NCI-H226 (cell line): ENCODE results near the gene KRT222.

Experiments used
- DNase-seq: peaks from one replicate; pipeline ENCODE4 v3.0.0-alpha.2; 2015

KRT222 gene

DNA sequence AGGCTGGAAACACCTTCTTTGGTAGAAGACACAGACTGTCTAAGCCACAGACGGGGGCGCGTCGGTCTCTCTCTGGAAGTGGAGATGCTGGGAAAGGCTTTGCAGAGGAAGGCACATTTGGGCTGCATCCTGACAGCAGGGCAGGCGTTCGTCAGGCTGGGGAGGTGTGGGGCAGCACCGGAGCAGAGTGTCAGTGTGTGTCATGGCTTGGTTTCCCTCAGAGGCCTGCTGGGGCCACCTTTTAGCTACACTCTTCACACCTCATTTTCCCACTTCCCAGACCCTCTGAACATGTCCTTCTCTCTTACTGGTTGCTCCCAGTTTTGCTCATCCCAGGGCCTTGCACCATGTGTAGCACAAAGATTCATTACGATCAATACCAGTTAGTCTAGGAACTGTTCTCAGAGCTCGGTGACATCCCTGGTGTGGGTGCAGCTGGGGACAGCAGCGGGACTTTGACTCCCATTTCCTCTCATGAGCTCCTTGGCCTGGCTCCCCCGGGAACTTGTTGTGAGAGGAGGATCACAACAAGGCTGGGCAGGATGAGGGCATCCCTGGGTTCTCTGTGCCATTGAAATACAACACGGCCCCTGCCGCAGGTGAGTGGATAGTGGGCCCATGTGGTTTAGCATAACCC, 50.4 kb downstream of the KRT222 start:
- DNase-seq: no peak

DNA sequence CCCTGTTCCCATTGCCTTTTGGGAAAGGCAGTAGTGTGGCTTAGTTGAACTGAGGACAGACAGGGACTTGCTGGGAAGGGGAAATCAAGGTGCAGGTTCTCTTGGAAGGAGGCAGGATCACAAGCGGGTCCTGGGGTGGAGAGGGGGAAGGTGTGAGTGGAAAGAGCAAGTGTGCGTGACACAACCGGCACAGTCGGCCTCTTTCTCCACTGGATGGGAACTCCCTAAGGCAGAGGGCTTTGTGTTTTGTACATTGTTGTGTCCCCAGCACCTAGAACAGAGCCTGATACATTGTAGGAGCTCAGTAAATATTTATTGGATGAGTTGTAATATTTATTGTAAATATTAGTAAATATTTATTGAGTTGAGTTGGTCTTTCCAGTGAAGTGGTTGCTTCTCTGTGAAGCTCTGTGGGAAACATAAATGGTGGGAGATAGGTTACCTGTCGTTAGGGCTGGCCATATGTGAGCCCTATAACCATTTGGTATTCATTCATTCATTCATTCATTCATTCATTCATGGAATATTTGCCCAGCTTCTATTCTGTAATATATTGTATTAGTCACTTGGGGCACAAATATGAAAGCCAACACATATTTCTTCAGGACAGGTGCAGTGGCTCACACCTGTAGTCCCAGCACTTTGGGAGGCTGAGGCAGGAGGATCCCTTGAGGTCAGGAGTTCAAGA, 51.4 kb downstream of the KRT222 start:
- DNase-seq: no peak

DNA sequence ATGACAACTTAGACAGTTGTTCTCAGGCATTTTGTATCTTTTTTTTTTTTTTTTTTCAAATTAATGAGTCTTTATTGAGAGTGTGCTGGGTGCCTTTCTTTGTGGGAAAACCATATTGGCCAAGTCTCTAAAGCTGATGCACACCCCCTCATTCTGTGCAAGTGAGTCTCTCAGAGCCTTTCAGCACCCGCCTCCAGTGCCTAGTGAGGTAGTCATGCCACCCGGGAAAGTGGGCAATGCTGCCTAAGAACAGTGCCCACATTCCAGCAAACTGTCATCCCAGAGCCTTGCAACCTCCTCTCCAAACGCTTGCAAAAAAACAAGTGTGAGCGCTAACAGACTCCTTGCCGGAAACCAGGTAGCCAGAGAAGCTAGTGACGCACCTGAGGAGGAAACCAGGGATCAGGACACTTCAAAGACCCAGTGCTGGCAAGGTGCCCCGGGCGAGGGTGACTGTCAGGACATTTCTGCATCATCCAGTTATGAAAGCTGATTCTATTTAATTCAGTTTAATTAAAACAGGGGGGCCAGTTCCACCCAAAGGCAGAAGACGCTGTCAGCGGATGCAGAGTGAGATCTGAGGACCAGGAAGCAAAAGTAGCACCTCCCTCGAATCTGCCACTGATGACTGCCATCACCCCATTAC, 52.3 kb downstream of the KRT222 start:
- no peak for DNase-seq

DNA sequence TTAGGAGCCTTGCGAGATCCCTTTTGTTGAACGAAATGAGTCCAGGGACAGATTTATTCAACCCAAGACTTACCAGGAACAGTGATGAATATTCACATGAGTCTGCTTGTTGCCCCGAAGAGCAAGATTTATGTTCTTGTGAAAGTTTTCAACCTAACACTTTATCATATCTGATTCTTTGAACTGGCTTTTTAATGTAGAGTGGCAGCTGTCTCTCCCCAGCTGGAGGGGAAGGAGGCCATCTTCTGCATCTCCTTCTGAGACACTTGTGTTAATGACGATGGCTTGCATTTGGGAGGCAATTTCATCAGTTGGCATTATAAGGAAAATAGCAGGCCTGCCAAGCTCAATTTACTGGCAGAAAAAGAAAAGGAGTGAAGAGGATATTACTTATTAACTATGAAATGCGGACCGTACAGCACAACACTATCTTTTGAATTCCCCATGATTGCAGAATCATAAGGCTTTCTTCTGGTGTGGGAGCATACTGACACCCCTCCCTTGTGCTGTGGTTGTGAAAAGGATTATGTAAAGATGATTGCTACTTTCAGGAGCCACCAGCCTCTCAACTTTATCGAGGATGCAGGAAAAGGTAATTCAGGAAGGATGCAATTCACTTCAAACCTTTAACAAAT, 53.0 kb downstream of the KRT222 start:
- no peak for DNase-seq

DNA sequence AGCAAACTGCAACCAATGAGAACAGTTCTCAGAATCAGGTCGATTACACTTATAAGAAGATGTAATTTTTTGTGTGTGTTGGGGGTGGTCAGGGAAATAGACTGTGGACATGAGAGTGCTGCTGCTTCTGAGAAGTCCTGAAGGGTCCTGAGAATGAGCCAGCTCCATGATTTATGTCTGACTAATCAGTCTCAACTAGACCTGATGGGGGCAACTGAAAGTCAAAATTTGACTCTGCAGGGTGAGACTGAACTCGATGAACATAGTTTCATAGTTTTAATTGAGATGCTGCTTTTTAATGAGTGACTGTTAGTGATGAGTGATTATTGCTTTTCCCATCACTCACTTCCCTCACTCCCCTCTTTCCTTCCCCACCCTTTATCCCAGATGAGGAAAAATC, 54.6 kb downstream of the KRT222 start:
- DNase-seq: no peak

DNA sequence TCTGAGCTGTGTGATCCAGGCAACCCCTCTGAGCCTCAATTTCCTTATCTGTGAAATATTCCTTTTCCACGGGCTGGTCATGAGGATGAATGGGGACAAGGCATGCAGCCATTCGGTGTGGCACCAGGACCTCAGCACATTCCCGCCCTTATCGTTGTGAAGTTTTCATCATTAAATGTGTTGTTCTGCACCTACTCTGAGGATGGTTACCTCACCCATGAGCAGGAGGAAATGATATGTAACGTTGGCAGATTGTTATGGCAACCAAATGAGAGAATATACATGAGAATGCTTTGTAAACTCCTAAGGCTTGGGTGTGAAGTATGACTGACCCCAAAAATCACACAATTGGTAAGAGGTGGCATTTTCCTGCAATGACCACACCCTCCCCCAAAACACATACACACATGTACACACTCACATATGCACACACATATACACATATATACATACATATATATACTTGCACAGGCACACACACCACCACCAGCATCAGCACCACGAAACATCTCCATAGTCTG, 56.9 kb downstream of the KRT222 start:
- DNase-seq: no peak

DNA sequence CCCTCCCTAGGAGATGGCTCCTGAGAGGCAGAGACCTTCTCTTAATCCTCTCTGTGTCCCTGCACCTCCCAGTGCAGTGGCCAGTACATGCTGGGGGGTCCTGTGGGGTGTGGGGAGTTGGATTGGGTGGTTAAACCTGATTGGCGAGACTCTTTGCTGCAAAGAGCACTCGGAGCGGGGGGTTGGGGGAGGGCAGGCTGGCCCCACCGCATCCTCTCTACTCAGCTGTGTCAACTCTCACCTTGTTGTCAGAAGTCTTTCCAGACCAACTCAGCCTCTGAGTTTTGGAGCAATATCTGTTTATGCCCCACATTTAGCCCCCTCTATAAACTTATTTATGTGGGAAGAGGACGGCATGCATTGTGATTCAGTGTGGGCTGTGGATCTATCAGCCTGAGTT, 57.3 kb downstream of the KRT222 start:
- no peak for DNase-seq

DNA sequence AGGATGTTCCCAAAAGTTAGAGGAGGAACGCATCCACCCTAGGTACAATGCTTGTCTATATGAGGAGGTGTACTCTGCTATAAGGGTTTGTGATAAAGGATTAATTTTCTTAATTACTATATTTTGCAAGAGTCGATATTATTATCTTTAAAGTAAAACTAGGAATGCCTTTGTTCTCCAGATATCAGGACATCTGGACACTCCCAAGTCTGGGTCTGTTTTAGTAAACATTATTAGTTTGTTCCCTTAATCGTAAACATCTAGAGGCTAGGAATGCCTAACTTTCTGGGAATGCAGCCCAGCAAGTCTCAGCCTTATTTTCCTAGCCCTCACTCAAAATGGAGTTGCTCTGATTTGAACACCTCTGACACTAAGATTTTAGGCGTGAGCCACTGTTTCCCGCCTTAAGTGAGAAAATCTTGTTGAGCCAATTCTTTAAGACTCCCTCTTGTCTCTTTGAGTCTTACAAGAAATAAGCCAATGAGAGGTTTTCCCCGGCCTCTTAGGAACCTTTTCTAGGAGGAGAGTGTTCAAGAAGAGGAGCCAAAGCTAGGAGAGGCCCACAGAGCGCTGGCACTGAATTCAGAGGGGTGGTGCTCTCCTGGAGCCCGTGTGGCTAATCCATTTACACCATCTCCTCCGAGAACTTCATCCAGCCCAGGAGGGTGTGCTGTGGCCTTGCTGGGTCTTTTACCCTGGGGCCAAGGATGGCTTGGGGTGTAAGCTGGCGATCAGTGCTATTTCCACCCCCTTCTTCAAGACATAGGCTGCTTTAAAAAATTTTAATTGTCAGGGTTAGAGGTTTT, 58.2 kb downstream of the KRT222 start:
- no peak for DNase-seq

DNA sequence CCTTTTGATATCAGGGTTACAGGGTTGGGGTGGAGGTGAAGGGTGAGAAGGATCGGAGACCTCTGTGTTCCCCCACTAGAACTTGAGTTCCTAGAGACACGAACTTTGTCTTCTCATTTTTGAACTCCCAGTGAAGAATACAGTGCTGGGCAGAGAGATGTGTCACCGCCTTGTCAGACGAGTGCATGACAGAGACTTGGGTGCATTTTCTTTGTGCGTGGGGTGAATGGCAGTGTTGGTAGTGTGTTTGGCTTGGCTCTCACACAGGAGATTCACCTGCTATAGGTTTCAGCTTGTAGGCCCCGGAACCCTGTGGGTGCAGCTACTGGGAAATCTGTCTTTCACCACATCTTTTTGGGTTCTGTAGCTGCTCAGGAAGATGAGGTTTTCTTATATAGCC, 59.7 kb downstream of the KRT222 start:
- DNase-seq: no peak
